ENCODE results near the gene CCDC187. TPM values are rescaled to one million over a fixed set of nuclear protein-coding genes. Genes with fewer than 3 reads are reported as not detected.

CCDC187 gene
- total RNA-seq, 4 donors from 2014 or later: 0.40 to 1.1 (median 0.41) TPM; not detected in 1

- Histone ChIP-seq H3K27ac (peak overlapping the region in 2 of 4 donors; percentile 30 to 59), H3K4me3 (peak overlapping the region in 2 of 4 donors; percentile 17 to 22)
- 40 to 75% methylated on average over 1 to 13 of the region's 16 CpGs for WGBS, 2 donors (ENCODE audit: low coverage in 1 of 2)
These were observed 7.4 kb downstream of the CCDC187 start for GRCh38 chr9:136296434-136297015.

GRCh38 chr9:136295542-136296433, 8.1 kb downstream of the CCDC187 start:
- intact Hi-C loops (cut with DNase I; ENCODE audit: low total_unique reads) (no loop called here), in situ Hi-C loops (cut with MboI; ENCODE audit: low pct_ligation_motif_present in 1 of 4, low pct_unique_long_range_greater_than_20kb in 1 of 4, low sequenced_read_pairs in 3 of 4) (no loop called here)
- WGBS, 2 donors (ENCODE audit: low coverage in 1 of 2): 61 to 70% methylated on average over 2 to 29 of the region's 37 CpGs
- H3K4me1 ChIP-seq: peaks cover 6 to 14% (median 10%) of the 10 kb centered on the region in 4 donors
- H3K36me3 ChIP-seq: no peaks in the 10 kb centered on the region
- DNase-seq: no peak
- no peaks in the 10 kb centered on the region for H3K9me3 ChIP-seq
- no peak overlapping the region for H3K27ac ChIP-seq
- TF ChIP-seq POLR2A (IDR thresholded peaks at IDR 0.05) (no peak), EP300 (IDR thresholded peaks at IDR 0.05; ENCODE audit: low read depth) (no peak), POLR2AphosphoS5 (IDR thresholded peaks at IDR 0.05) (no peak)
- TF ChIP-seq, protein P1, sequence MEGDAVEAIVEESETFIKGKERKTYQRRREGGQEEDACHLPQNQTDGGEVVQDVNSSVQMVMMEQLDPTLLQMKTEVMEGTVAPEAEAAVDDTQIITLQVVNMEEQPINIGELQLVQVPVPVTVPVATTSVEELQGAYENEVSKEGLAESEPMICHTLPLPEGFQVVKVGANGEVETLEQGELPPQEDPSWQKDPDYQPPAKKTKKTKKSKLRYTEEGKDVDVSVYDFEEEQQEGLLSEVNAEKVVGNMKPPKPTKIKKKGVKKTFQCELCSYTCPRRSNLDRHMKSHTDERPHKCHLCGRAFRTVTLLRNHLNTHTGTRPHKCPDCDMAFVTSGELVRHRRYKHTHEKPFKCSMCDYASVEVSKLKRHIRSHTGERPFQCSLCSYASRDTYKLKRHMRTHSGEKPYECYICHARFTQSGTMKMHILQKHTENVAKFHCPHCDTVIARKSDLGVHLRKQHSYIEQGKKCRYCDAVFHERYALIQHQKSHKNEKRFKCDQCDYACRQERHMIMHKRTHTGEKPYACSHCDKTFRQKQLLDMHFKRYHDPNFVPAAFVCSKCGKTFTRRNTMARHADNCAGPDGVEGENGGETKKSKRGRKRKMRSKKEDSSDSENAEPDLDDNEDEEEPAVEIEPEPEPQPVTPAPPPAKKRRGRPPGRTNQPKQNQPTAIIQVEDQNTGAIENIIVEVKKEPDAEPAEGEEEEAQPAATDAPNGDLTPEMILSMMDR (IDR thresholded peaks at IDR 0.05): no peak
- no peak overlapping the region for H3K4me3 ChIP-seq
- peaks cover 4% of the 10 kb centered on the region for H3K27me3 ChIP-seq

More at GRCh38 chr9:136296434-136297015, 7.4 kb downstream of the CCDC187 start:
- no peak for TF ChIP-seq POLR2A (IDR thresholded peaks at IDR 0.05)
- TF ChIP-seq POLR2AphosphoS5 (IDR thresholded peaks at IDR 0.05): no peak
- TF ChIP-seq EP300 (IDR thresholded peaks at IDR 0.05; ENCODE audit: low read depth): no peak
- TF ChIP-seq, protein P1 (IDR thresholded peaks at IDR 0.05): no peak
- H3K9me3 ChIP-seq: no peaks in the 10 kb centered on the region
- DNase-seq: no peak
- no peaks in the 10 kb centered on the region for H3K27me3 ChIP-seq
- no peaks in the 10 kb centered on the region for H3K36me3 ChIP-seq
- in situ Hi-C loops (cut with MboI; ENCODE audit: low pct_ligation_motif_present in 1 of 4, low pct_unique_long_range_greater_than_20kb in 1 of 4, low sequenced_read_pairs in 3 of 4) (no loop called here), intact Hi-C loops (cut with DNase I; ENCODE audit: low total_unique reads) (no loop called here)
- peaks cover 6 to 14% (median 10%) of the 10 kb centered on the region in 4 donors for H3K4me1 ChIP-seq

DNA sequence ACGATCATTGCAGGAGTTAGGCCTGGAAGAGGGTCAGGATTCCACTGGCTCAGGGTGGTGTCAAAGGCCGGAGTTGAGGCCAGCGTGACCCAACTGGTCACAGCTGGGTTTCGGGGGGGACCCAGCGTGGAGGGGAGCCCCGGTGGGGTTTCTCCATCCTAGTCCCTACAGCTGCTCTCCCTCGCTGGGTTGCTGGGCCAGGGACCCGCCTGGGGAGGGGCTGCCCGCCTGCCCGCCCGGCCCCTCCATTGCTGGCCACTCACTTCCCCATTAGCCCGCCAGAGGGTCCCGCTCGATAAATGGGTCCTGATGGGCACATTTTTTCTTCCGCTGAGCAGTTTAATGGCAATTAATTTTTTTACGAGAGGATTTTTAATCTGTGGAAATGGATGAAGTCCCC, 8.8 kb downstream of the CCDC187 start:
- intact Hi-C loops (cut with DNase I; ENCODE audit: low total_unique reads): no loop called here
- no peaks in the 10 kb centered on the region for H3K9me3 ChIP-seq
- WGBS, 2 donors (ENCODE audit: low coverage in 1 of 2): 90 to 91% methylated on average over 10 to 16 of the region's 16 CpGs
- peaks cover 6 to 14% (median 10%) of the 10 kb centered on the region in 4 donors for H3K4me1 ChIP-seq
- TF ChIP-seq, protein P1 (IDR thresholded peaks at IDR 0.05): no peak
- H3K27me3 ChIP-seq: peaks cover 4% of the 10 kb centered on the region
- in situ Hi-C loops (cut with MboI; ENCODE audit: low pct_ligation_motif_present in 1 of 4, low pct_unique_long_range_greater_than_20kb in 1 of 4, low sequenced_read_pairs in 3 of 4): no loop called here
- no peak for DNase-seq
- no peak overlapping the region for H3K27ac ChIP-seq
- no peaks in the 10 kb centered on the region for H3K36me3 ChIP-seq
- no peak overlapping the region for H3K4me3 ChIP-seq

GRCh38 chr9:136294437-136294836, 9.5 kb downstream of the CCDC187 start:
- Histone ChIP-seq H3K27me3 (peaks cover 4% of the 10 kb centered on the region), H3K4me3 (no peak overlapping the region), H3K27ac (no peak overlapping the region), H3K36me3 (no peaks in the 10 kb centered on the region), H3K4me1 (peaks cover 6 to 14% (median 10%) of the 10 kb centered on the region in 4 donors), H3K9me3 (no peaks in the 10 kb centered on the region)
- intact Hi-C loops (cut with DNase I; ENCODE audit: low total_unique reads) (no loop called here), in situ Hi-C loops (cut with MboI; ENCODE audit: low pct_ligation_motif_present in 1 of 4, low pct_unique_long_range_greater_than_20kb in 1 of 4, low sequenced_read_pairs in 3 of 4) (no loop called here)
- TF ChIP-seq POLR2AphosphoS5 (IDR thresholded peaks at IDR 0.05): no peak
- TF ChIP-seq EP300 (IDR thresholded peaks at IDR 0.05; ENCODE audit: low read depth): no peak
- TF ChIP-seq POLR2A (IDR thresholded peaks at IDR 0.05): no peak
- TF ChIP-seq, protein P1 (IDR thresholded peaks at IDR 0.05): no peak
- WGBS, 2 donors (ENCODE audit: low coverage in 1 of 2): 60 to 72% methylated on average over 1 to 5 of the region's 5 CpGs
- no peak for DNase-seq

Measured in transverse colon (tissue), 4 donors.